ENCODE measurements around the gene ATP8A2. TPM values are rescaled to one million over a fixed set of nuclear protein-coding genes. Genes with fewer than 3 reads are reported as not detected.
A peak's percentile ranks its signal among the peaks of the same experiment; 100 is the strongest.
"Not testable (repeated sequence)": the region's sequence is repeated elsewhere in the genome, so short reads cannot be mapped to it uniquely, and the experiment has no call there.

ATP8A2 gene
- total RNA-seq, 6 experiments from 2014 or later, result not detected

DNA sequence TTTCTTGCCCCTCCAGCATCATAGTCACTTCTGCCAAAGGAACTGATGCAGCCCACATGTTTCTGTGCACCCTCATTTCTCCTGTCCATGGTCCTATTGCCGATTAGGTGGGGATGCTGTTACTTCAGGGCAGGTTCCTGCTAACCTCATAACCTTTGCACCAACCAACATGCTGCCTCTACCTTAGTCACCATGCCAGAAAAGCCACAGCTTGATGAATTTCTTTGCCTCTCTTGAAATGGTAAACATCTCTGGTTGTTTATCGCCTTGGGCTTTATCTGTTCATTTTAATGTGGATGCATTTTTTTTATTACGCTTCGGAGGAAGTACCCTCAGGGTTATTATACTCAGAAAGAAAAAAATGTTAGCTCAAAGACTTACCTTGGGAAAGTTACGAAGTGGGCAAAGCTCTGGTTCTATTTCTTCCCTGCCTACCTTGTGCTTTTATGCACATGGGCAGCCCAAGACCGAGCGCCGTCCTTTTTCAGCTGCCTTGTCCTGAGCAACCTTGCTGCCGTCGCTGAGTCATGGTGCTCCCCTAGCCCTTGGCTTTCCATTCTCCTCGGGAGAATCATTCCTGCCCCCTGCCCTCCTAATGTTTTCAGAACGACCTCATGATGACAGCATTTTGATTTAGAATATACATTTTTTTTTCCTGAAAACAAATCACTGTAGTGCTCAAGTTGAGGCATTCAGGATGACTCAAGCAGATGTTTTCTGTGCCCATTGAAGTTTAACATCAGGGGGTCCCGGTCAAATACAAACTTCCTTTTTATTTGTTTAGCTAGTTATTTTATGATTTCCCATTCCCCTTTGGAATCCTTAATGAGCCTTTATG is 400.1 kb downstream of the ATP8A2 start:
- no peaks in the 10 kb centered on the region for H3K4me1 ChIP-seq
- TF ChIP-seq POLR2A (IDR thresholded peaks at IDR 0.05), result no peak
- TF ChIP-seq, protein P1, sequence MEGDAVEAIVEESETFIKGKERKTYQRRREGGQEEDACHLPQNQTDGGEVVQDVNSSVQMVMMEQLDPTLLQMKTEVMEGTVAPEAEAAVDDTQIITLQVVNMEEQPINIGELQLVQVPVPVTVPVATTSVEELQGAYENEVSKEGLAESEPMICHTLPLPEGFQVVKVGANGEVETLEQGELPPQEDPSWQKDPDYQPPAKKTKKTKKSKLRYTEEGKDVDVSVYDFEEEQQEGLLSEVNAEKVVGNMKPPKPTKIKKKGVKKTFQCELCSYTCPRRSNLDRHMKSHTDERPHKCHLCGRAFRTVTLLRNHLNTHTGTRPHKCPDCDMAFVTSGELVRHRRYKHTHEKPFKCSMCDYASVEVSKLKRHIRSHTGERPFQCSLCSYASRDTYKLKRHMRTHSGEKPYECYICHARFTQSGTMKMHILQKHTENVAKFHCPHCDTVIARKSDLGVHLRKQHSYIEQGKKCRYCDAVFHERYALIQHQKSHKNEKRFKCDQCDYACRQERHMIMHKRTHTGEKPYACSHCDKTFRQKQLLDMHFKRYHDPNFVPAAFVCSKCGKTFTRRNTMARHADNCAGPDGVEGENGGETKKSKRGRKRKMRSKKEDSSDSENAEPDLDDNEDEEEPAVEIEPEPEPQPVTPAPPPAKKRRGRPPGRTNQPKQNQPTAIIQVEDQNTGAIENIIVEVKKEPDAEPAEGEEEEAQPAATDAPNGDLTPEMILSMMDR (IDR thresholded peaks at IDR 0.05), result no peak
- no peak for DNase-seq
- ATAC-seq, result no peak
- H3K9me3 ChIP-seq, result no peaks in the 10 kb centered on the region
- 55% methylated on average over 12 of the region's 13 CpGs for WGBS (ENCODE audit: insufficient coverage, low coverage, low lambda C conversion rate, missing lambda C conversion rate)
- no peak overlapping the region for H3K4me3 ChIP-seq
- intact Hi-C loops (cut with DNase I), result no loop called here
- no peaks in the 10 kb centered on the region for H3K36me3 ChIP-seq
- H3K27me3 ChIP-seq, result no peaks in the 10 kb centered on the region
- H3K27ac ChIP-seq, result no peak overlapping the region

DNA sequence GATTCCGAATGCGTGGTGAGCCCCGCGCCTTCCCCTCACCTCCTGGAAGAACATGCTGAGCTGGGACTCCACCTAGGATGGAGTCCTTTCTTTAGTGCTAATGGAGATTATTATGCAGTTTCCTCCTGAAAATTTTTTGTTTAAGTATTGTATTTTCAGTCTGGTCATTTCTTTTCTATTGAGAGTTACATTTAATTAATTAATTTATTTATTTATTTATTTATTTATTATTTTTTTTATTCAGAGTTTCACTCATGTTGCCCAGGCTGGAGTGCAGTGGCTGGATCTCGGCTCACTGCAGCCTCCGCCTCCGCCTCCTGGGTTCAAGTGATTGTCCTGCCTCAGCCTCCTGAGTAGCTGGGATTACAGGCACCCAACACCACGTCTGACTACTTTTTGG is 400.8 kb downstream of the ATP8A2 start:
- 89% methylated on average over 8 of the region's 8 CpGs for WGBS (ENCODE audit: insufficient coverage, low coverage, low lambda C conversion rate, missing lambda C conversion rate)
- ATAC-seq; H3K27ac ChIP-seq; H3K36me3 ChIP-seq; H3K4me1 ChIP-seq; H3K9me3 ChIP-seq; H3K27me3 ChIP-seq; H3K4me3 ChIP-seq; DNase-seq; intact Hi-C loops (cut with DNase I): not testable (repeated sequence)

DNA sequence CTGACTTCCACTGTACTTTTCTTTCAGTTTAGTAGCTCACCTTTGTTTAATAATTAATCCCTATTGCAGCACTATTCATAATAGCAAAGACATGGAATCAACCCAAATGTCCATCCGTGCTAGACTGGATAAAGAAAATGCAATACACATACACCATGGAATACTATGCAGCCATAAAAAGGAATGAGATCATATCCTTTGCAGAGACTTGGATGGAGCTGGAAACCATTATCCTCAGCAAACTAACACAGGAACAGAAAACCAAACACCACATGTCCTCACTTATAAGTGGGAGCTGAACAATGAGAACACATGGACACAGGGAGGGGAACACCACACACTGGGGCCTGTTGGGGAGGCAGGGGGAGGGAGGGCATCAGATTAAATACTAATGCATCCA is 402.3 kb downstream of the ATP8A2 start:
- DNase-seq, result not testable (repeated sequence)

DNA sequence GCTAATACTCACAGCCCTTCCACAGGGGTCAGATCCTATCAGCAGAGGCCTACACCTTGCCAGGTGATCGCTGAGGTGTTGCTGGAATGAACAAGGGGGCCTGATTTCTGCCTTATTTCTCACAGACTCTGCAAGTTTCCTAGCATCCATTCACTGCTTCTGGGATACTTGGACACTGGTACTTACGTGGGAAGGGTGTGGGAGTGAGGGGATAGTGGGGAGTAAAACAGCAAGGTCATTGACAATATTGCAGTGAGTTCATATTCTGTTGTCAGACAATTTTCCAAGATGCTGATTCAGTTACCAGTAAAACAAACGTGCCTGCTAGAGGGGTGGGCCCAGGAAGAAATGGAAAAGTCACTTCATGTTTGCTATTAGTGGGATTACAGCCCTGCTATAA is 403.5 kb downstream of the ATP8A2 start:
- ATAC-seq, result no peak
- no peak overlapping the region for H3K4me3 ChIP-seq
- H3K4me1 ChIP-seq, result no peaks in the 10 kb centered on the region
- intact Hi-C loops (cut with DNase I), result no loop called here
- 70% methylated on average over 3 of the region's 3 CpGs for WGBS (ENCODE audit: insufficient coverage, low coverage, low lambda C conversion rate, missing lambda C conversion rate)
- no peaks in the 10 kb centered on the region for H3K9me3 ChIP-seq
- H3K36me3 ChIP-seq, result no peaks in the 10 kb centered on the region
- no peak for DNase-seq
- no peaks in the 10 kb centered on the region for H3K27me3 ChIP-seq
- TF ChIP-seq, protein P1 (IDR thresholded peaks at IDR 0.05), result no peak
- no peak for TF ChIP-seq POLR2A (IDR thresholded peaks at IDR 0.05)
- no peak overlapping the region for H3K27ac ChIP-seq

More for the DNA sequence above, 402.3 kb downstream of the ATP8A2 start:
- H3K9me3 ChIP-seq; H3K27me3 ChIP-seq; H3K4me1 ChIP-seq; H3K27ac ChIP-seq; H3K4me3 ChIP-seq; H3K36me3 ChIP-seq; intact Hi-C loops (cut with DNase I): not testable (repeated sequence)
- peak in 1 of 4 donors; percentile 47 for ATAC-seq
- 31% methylated on average over 1 of the region's 1 CpG for WGBS (ENCODE audit: insufficient coverage, low coverage, low lambda C conversion rate, missing lambda C conversion rate)

DNA sequence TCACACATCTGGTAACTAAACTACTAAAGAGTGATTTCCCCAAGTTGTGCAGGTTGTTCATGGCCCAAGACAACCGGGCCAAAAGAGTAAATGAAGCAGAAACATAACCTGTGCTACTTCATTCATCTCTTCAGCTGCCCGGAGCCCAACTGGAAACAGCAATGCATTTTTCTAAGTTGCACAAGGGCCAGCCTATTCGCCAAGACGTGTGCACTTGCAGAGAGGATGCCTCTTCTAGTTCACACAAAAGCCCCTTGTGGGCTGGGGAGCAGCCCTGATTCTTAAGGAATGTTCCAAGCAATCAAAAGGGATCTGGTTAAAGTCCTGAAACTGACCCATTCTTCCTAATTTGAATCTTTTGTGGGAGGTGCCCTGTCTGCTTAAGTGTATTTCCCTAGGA is 404.2 kb downstream of the ATP8A2 start:
- WGBS (ENCODE audit: insufficient coverage, low coverage, low lambda C conversion rate, missing lambda C conversion rate), result 47% methylated on average over 3 of the region's 4 CpGs
- H3K36me3 ChIP-seq, result no peaks in the 10 kb centered on the region
- H3K27ac ChIP-seq, result no peak overlapping the region
- TF ChIP-seq, protein P1 (IDR thresholded peaks at IDR 0.05), result no peak
- no peak for TF ChIP-seq POLR2A (IDR thresholded peaks at IDR 0.05)
- ATAC-seq (no peak), DNase-seq (no peak)
- H3K9me3 ChIP-seq, result no peaks in the 10 kb centered on the region
- intact Hi-C loops (cut with DNase I), result no loop called here
- no peaks in the 10 kb centered on the region for H3K27me3 ChIP-seq
- no peak overlapping the region for H3K4me3 ChIP-seq
- no peaks in the 10 kb centered on the region for H3K4me1 ChIP-seq

All from right lobe of liver (tissue), 6 donors.